Nephron progenitor cell (in vitro differentiated cells): Measurements from ENCODE around the gene NMT1.

Experiments used
- DNase-seq: peaks from one replicate; pipeline ENCODE4 v3.0.0; 2021
- H3K27ac Mint-ChIP-seq: 2 replicates; pipeline ENCODE4 v1.8.0; 2021; ENCODE audit warnings: mild to moderate bottlenecking, moderate library complexity, mixed read lengths
- H3K27me3 Mint-ChIP-seq: 2 replicates; pipeline ENCODE4 v1.8.0; 2021; ENCODE audit warnings: mild to moderate bottlenecking, low read depth, mixed read lengths; ENCODE audit not compliant: poor library complexity
- H3K36me3 Mint-ChIP-seq: 2 replicates; pipeline ENCODE4 v1.8.0; 2021; ENCODE audit warnings: low read depth, mixed read lengths
- H3K4me1 Mint-ChIP-seq: 2 replicates; pipeline ENCODE4 v1.8.0; 2021; ENCODE audit warnings: mixed read lengths
- H3K4me3 Mint-ChIP-seq: 2 replicates; pipeline ENCODE4 v1.8.0; 2021; ENCODE audit warnings: mild to moderate bottlenecking, moderate library complexity, mixed read lengths
- H3K9me3 Mint-ChIP-seq: 2 replicates; pipeline ENCODE4 v1.8.0; 2021; ENCODE audit warnings: mild to moderate bottlenecking, moderate library complexity, mixed read lengths
- TF ChIP-seq, protein P1 (sequence below): fragments of 200-600 bp; sonication (generic); IDR thresholded peaks from 2 replicates; pipeline ENCODE4 v1.5.0; 2021; ENCODE audit warnings: antibody characterized with exemption

NMT1 gene

DNA sequence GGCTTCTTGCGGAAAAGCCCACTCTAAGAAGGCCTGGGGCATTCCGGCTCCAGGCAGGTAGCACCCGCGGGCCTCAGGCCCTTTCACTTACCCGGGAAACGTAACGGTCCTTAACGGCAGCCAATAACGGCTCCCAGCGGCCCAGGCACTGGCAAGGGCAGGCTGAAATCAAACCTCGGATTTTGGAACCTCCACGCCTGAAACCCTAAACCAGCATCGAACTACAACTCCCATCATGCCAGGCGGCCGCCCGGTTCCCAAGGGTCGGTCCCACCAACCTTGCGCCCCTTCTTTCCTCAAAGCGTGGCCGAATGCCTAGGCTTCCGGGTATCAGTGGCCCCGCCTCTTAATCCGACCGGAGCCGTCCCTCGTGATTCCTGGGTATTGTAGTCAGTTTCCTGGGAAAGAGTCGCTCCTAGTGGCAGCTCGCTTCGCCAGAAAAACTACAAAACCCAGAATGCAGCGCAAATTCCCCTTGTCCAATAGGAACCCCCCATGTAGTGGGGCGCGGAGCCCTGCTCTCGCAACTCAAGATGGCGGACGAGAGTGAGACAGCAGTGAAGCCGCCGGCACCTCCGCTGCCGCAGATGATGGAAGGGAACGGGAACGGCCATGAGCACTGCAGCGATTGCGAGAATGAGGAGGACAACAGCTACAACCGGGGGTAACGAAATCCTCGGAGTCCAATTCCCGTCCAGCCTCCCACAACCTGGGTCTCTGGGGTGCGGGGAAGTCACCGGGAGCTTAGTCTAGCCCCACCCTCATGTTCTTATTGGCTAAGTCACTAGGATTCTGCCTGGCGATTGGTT is at the start of gene NMT1:
NMT1 (plus strand) TSS at position 521 of the 809 bp plus-strand sequence; CDS start at position 534, 13 bp downstream.
- H3K4me3 Mint-ChIP-seq: peak within 1 kb of the TSS; percentile 98
- peaks cover 17% of the 10 kb centered on the region for H3K36me3 Mint-ChIP-seq
- TF ChIP-seq, protein P1, sequence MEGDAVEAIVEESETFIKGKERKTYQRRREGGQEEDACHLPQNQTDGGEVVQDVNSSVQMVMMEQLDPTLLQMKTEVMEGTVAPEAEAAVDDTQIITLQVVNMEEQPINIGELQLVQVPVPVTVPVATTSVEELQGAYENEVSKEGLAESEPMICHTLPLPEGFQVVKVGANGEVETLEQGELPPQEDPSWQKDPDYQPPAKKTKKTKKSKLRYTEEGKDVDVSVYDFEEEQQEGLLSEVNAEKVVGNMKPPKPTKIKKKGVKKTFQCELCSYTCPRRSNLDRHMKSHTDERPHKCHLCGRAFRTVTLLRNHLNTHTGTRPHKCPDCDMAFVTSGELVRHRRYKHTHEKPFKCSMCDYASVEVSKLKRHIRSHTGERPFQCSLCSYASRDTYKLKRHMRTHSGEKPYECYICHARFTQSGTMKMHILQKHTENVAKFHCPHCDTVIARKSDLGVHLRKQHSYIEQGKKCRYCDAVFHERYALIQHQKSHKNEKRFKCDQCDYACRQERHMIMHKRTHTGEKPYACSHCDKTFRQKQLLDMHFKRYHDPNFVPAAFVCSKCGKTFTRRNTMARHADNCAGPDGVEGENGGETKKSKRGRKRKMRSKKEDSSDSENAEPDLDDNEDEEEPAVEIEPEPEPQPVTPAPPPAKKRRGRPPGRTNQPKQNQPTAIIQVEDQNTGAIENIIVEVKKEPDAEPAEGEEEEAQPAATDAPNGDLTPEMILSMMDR: no peak
- H3K27me3 Mint-ChIP-seq: no peaks in the 10 kb centered on the region
- H3K9me3 Mint-ChIP-seq: no peaks in the 10 kb centered on the region
- DNase-seq: peak; percentile 95
- peaks cover 31% of the 10 kb centered on the region for H3K4me1 Mint-ChIP-seq
- peak within 1 kb of the TSS; percentile 99 for H3K27ac Mint-ChIP-seq

GRCh38 chr17:45011767-45012166 is 49.4 kb upstream of the NMT1 start:
- Mint-ChIP-seq H3K27ac (no peak overlapping the region), H3K9me3 (no peaks in the 10 kb centered on the region), H3K36me3 (no peaks in the 10 kb centered on the region), H3K27me3 (peaks cover 23% of the 10 kb centered on the region), H3K4me3 (no peak overlapping the region), H3K4me1 (peaks cover 51% of the 10 kb centered on the region)
- TF ChIP-seq, protein P1: no peak
- no peak for DNase-seq

- Mint-ChIP-seq H3K27ac (no peak overlapping the region), H3K36me3 (no peaks in the 10 kb centered on the region), H3K9me3 (no peaks in the 10 kb centered on the region), H3K27me3 (peaks cover 25% of the 10 kb centered on the region), H3K4me1 (peaks cover 43% of the 10 kb centered on the region), H3K4me3 (no peak overlapping the region)
- TF ChIP-seq, protein P1: no peak
- no peak for DNase-seq
Observed at GRCh38 chr17:45013021-45013997, 47.8 kb upstream of the NMT1 start.

DNA sequence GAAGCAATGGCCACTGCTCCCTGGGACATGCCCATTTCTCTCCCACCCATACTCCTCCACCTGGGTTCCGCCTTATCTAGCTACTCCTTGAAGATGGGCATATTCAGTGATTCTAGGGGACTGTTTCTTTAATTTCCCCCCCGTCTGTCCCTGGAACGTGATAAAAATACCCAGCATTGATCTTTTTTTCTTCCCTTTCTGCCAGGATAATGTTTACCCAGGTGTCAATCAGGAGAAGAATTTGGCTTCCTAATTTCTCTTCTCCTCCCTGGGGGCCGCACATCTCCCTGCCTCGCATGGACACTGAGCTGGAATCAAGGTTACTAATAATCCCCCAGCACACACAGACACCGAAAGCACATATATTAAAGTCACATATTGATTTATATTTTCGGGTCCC is 44.9 kb upstream of the NMT1 start:
- Mint-ChIP-seq H3K36me3 (no peaks in the 10 kb centered on the region), H3K27ac (no peak overlapping the region), H3K9me3 (no peaks in the 10 kb centered on the region), H3K4me3 (no peak overlapping the region), H3K4me1 (peaks cover 59% of the 10 kb centered on the region), H3K27me3 (peaks cover 38% of the 10 kb centered on the region)
- DNase-seq: no peak
- TF ChIP-seq, protein P1: no peak

DNA sequence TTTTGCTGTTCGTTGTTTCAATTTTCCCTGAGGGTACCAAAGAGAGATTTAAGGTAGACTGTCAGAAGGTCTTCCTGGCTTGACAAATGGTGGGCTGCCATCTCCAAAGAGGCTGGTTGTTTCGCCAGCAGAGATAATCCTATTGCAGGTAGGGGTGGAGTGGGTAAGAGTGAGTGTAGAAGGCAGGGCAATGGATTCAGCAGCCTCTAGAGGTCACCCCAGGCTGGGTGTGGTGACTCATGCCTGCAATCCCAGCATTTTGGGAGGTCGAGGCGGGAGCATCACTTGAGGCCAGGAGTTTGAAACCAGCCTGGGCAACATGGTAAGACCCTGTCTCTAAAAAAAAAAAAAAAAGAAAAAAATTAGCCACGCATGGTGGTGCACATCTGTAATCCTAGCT is 44.3 kb upstream of the NMT1 start:
- Mint-ChIP-seq H3K36me3 (no peaks in the 10 kb centered on the region), H3K9me3 (no peaks in the 10 kb centered on the region), H3K4me3 (no peak overlapping the region), H3K27ac (no peak overlapping the region), H3K27me3 (peaks cover 42% of the 10 kb centered on the region), H3K4me1 (peaks cover 60% of the 10 kb centered on the region)
- no peak for DNase-seq
- TF ChIP-seq, protein P1: no peak
